ENCODE measurements around the gene GPRIN1.
"Not testable (repeated sequence)": the region's sequence is repeated elsewhere in the genome, so short reads cannot be mapped to it uniquely, and the experiment has no call there.

The GPRIN1 gene

GRCh38 chr5:176620333-176620981 is 10.5 kb upstream of the GPRIN1 start:
- no peak for FAIRE-seq

GRCh38 chr5:176619569-176620332 is 9.8 kb upstream of the GPRIN1 start:
- FAIRE-seq: no peak

GRCh38 chr5:176619203-176619568 is 9.2 kb upstream of the GPRIN1 start:
- FAIRE-seq: no peak

- no peak for FAIRE-seq
Observed at GRCh38 chr5:176618783-176619182, 8.8 kb upstream of the GPRIN1 start.

GRCh38 chr5:176616511-176616910 is 6.6 kb upstream of the GPRIN1 start:
- no peak for FAIRE-seq

DNA sequence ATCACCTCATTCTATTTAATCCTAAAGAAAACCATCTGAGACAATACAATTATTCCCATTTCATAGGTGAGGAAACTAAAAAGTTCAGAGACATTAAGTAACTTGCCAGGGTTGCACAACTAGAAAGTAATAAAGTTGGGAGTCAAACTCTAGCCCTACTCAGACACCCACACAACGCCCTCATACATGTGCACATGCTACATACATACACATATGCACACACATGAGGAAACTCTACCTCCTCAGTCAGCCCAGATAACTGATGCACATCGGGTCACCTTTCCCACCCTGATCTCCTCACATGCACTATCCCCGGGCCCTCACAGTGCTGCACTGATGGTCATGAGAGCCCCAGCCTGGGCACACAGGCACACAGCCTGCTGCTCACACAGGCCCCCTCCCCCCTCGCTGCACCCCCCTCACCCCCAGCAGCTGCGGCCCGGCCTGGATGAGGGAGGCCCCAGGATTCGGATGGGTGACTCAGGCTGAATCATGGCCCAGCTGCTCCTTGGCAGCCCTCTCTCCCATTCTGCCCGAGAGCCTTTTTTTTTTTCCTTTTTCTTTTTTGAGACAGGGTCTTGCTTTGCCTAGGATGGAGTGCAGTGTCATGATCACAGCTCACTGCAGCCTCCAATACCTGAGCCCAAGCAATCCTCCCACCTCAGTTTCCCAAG is 5.0 kb upstream of the GPRIN1 start:
- FAIRE-seq: no peak

DNA sequence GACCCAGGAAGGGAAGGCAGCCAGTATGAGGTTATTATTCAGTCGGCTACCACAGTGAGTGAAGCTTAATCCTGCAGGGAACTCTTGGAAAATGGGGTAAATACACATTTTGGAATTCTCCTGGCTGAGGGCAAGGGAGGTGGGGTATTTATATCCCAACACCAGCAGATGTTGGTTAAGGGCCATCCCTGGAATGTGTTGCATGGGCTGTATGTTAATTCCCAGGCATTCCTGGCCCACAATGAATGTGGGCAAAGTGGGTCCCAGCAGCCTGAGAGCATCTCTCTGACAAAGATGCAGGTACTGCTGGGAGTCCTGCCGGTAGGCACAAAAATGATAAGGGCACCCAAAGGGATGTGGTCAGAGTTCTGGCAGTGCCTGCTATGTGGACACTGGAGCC is 2.9 kb upstream of the GPRIN1 start:
- FAIRE-seq: no peak

DNA sequence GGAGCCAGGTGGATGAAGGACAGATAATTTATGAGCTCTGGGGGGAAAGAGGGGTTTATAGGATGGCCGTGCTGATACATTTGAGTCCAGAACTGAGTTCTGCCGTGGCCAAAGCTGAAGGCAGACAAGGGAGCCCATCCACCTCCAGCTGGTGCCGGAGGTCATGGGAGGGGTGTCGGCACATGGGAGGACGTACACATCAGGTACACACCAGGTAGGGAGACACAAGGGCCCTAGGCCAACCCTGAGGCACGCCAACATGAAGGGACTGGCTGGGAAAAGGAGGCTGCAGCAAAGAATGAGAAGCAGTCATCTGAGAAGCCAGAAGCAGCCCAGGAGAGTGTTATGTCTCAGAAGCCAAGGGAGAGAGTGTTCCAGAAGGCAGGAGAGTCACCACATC is 2.1 kb upstream of the GPRIN1 start:
- FAIRE-seq: no peak

DNA sequence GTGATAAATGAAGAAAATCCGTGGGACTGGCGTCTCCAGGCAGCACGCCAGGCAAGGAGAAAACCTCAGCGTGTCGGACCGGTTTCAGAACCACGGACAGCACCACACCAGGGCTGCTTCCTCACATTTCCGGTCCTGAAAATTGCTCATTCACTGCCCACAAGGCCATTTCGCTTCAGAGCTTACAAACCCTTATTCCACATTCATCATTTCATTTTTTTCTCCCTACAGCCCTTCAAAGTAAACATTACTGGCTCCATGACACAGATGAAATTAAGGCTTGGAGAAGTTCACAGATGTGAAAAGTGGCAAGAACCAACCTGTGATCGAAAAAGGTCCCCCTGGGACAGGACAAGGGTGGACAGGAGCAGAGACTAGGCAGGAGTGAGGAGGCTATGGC is 1.5 kb upstream of the GPRIN1 start:
- FAIRE-seq: no peak

DNA sequence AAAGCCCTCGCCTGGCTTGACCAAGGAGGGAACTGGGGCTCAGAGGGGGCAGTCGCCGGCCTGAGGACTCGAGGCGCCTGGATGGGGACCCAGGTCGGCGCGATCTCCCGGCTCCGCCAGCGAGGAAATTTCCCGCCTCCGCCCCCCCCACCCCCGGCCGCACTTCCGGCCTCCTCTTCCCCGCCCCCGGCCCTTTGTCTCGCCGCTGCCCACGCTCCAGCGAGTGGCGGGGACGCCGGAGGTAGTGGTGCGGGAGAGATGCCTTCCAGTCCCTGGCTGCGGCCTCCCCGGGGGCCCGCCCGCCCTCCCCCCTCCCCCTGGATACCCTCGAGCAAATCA is 448 bp upstream of the GPRIN1 start:
- FAIRE-seq: no peak

DNA sequence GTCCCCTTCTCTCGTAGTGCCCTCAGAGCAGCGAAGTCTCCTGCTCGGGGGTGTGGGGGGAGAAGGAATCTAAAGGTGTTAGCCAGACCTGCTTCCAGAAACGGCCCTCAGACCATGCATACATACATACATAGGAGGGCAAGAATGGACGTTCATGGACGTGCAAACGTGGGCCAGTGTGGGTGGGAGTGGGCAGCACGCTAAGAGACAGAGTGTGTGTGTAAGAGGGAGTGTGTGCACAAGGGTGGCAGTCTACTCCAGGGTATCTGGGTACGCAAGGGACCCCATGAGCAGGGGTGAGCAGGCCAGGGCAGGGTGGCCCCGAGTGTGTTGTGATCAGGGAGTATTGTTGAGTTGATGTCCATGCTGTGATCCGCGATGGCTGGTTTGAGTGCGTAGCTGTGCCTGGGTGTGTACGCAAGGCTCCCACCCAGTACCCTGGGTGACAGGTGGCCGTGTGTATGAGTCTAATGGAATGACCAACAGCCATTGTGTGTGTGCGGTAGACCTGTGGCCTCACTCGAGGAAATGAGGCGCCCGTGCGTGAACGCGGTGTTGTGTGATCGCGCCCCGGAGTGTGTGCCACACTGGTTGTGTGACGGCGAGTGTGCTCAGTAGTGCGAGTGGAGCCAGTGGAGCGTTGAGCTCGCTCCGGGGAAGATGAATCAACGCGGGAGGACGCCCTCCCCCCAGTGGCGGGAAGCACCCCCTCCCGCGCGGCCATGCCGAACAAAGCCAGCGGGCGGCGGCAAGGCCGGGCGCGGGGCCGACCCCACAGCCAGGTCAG is 826 bp downstream of the GPRIN1 start:
- no peak for FAIRE-seq

DNA sequence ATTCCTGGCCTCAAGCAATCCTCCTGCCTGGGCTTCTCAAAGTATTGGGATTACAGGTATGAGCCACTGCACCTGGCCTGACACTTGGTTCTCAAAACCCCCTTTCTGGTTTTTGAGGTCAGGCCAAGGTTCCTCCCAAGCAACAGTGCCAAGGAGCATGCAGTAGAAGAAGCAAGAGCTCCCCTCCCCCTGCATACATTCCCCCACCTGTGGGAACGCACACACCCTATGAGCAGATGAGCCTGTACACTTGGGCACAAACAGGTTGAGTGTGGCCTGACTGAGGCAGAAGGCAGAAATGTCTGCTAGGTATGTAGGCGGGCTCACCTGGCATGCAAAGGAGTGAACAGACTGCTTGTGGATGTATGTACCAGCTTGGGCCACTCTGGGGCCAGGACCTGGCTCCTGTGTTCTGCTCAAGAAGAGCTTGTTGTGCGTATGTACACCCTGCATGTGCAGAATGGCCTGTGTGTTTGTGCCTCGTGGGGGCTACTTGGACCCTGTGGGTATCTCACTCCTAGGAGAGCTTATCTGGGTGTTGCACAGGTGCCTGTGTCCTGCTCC is 1.7 kb downstream of the GPRIN1 start:
- no peak for FAIRE-seq

- FAIRE-seq: no peak
Observed at GRCh38 chr5:176606875-176607274, 3.1 kb downstream of the GPRIN1 start.

- FAIRE-seq: no peak
Observed at GRCh38 chr5:176606032-176606431, 3.9 kb downstream of the GPRIN1 start.

GRCh38 chr5:176603091-176603490 is 6.9 kb downstream of the GPRIN1 start:
- FAIRE-seq: no peak

GRCh38 chr5:176601901-176602482 is 8.0 kb downstream of the GPRIN1 start:
- no peak for FAIRE-seq

DNA sequence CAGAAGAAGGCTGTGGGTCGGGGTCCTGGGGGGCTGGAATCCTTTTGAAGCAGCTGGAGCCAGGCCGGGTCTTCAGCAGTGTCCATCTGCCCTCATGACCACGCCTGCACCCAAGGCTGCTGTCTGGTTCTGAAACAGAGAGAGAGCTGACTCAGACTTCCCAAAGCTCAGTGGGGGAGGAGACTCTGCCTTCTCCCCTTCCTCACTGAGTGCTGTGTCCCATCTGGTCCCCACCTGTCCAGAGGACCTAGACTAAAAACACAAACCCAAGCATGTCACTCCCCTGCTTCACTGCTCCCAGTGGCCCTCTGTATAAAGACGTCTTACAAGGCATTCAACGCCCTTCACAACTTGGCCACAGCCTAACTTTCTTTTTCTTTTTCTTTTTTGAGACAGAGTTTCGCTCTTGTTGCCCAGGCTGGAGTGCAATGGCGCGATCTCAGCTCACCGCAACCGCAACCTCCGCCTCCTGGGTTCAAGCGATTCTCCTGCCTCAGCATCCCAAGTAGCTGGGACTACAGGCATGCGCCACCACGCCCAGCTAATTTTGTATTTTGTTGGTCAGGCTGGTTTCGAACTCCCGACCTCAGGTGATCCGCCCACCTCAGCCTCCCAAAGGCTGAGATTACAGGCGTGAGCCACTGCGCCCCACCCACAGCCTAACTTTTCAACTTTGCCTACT is 10.1 kb downstream of the GPRIN1 start:
- not testable (repeated sequence) for FAIRE-seq

DNA sequence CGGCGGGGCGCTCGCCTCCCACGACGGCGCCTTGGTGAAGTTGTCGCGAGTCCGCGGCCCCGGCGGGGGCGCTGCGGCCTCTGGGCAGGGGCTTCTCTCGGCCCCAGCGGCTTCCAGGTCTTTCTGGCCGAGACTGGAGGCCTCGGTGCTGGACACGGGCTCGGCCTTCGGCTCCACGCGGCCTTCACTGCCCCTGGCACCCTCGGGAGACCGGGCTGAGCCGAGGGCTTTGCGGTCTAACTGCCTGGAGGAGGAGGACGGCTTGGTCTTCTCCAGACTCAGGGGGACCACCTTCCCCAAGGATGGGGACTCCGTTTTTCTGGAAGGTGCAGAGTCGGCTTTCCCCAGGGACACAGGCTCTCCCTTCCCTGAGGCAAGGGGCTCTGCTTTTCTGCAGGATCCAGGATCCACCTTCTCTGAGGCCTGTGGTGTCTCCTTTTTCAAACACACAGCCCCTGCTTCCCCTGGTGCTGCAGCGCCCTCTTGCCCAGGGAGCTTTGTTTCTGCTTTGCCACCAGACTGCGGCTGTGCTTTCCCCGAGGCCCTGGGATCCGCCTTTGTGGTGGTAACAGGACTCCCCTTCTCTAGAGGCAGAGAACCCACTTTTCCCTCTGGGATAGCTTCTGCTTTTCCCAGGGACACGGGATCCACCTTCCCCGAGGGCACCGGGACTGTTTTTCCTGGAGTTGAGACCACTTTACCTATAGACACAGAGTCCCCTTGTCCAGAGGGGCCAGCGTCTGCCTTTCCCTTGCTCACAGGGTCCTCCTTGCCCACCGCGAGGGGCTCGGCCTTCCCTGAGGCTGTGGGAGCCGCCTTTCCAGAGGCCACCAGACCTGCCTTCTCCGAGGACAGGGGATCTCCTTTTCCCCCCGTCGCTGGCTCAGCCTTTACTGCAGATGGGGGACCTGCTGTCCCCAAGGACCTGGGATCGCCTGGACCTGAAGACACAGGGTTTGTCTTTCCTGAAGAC is 12.3 kb downstream of the GPRIN1 start:
- FAIRE-seq: no peak

DNA sequence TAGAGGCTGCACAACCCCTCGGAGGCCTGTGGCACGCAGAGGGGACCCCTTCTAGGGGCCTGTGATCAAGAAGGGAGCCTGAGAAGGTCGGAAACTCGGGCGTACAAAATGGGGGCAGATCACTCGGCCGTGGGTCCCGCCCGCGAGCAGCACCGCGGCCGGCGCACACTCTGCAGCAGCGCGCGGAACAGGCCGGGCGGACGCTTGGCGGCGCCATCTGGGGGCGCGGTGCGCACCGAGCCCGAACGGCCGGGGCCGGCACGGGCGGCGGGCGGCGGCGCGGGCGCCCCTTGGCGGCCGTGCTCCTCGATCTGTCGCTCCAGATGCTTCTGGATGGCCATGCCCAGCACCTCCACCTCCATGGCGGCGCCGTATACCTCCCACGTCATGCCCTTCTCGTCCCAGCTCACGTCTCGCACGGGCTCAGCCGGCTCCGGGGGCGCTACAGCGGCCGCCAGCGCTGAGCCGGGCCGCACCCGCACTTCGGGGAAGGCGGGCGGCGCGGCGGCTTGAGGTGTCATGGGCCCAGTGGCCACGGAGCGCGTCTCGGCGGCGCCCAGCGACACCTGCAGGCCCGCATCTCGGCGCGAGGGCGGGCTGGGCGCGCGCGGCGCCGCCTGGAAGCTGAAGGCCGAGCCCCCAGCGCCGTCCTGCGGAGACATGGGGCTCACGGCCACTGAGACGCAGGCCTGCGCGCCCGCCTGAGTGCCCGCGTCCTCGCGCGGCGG is 13.1 kb downstream of the GPRIN1 start:
- FAIRE-seq: no peak

DNA sequence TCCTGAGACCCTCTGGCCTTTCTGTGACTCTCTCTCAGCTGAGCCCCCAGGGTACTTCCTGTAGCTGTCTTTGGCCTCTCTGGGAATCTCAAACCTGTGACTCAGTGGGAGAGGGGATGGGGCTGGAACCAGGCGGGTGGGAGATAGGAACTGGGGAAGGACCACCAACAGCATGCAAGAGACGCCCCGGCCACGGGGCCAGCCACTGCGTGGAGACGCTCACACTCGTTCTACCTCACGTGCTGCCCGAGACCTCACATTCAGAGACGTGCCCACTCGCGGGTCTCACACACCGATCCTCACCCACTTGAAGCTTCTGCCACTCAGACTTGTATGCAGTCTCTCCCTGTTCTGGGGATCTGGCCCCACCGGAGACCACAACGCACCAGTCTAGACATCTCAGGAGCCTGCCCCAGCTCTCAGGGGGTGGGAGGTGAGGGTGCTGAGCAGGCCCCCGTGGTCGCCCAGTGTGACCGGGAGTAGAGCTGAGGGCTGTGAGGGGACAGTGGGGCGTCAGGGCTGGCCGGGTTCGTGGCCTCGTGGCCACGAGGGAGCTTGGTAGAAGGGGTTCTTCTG is 13.8 kb downstream of the GPRIN1 start:
- no peak for FAIRE-seq
